B cell (primary cell): ENCODE results near the gene LEPROT. TPM values are rescaled to one million over a fixed set of nuclear protein-coding genes. Genes with fewer than 3 reads are reported as not detected.

ENCODE experiments used
- ATAC-seq: fragments of 200-7000 bp; cut with Tn5 transposase; one replicate; pipeline ENCODE4 v1.10.0; 2021; ENCODE audit warnings: low read depth, mild to moderate bottlenecking, moderate number of reproducible peaks, moderate library complexity
- CTCF ChIA-PET: fragments of 350-600 bp; sonication (Branson Sonifier 250); formaldehyde crosslinking; loops from one replicate; lab custom pipeline; 2021; ENCODE audit warnings: antibody characterized with exemption, inconsistent platforms; lab: Charles Lee
- POLR2A ChIA-PET: fragments of 350-600 bp; sonication (Branson Sonifier 250); formaldehyde crosslinking; loops from one replicate; lab custom pipeline; 2021; ENCODE audit warnings: antibody characterized with exemption; lab: Charles Lee
- DNase-seq: peaks from one replicate; pipeline ENCODE4 v3.0.0; 2013
- H2AFZ ChIP-seq: 2 replicates; pipeline ENCODE4 v1.6.1; 2012; ENCODE audit warnings: mild to moderate bottlenecking, low read depth, low read length; ENCODE audit not compliant: insufficient read depth, poor library complexity, severe bottlenecking
- H3K27ac ChIP-seq, 2 donors: 1 replicate in 1 of 2; 2 replicates in 1 of 2; pipeline ENCODE4 v1.5.1; 2012 to 2013; ENCODE audit warnings: low read length in 2 of 2, mild to moderate bottlenecking in 2 of 2, moderate library complexity in 1 of 2
- H3K27me3 ChIP-seq, 4 experiments: fragments of 200-600 bp in 1 of 4; sonication (generic) in 1 of 4; replicated peaks in 1 of 4; 1 replicate in 2 of 4; 2 replicates in 2 of 4; pipeline versions ENCODE4 v1.6.1 to v1.7.0; 2013 to 2016; ENCODE audit warnings: low read length in 3 of 4, mild to moderate bottlenecking in 2 of 4, mixed read lengths in 1 of 4, moderate library complexity in 1 of 4; ENCODE audit not compliant: insufficient read depth in 4 of 4, control insufficient read depth in 3 of 4; ENCODE audit errors: control extremely low read depth in 1 of 4
- H3K36me3 ChIP-seq, 2 experiments: replicated peaks in 1 of 2; 1 replicate in 1 of 2; 2 replicates in 1 of 2; pipeline versions ENCODE4 v1.6.1 to v1.7.1; 2013; ENCODE audit warnings: low read length in 1 of 2; ENCODE audit not compliant: insufficient read depth in 2 of 2, control insufficient read depth in 1 of 2; ENCODE audit errors: control extremely low read depth in 1 of 2, extremely low read depth in 1 of 2
- H3K4me1 ChIP-seq, 2 donors: fragments of 200-600 bp in 1 of 2; sonication (generic) in 1 of 2; 1 replicate in 1 of 2; 2 replicates in 1 of 2; pipeline versions ENCODE4 v1.5.1 to v1.6.1; 2013 to 2017; ENCODE audit warnings: low read length in 2 of 2; ENCODE audit not compliant: control insufficient read depth in 2 of 2, insufficient read depth in 2 of 2
- H3K4me2 ChIP-seq: replicated peaks from 2 replicates; pipeline ENCODE3; 2012; ENCODE audit warnings: mild to moderate bottlenecking, low read depth, low read length; ENCODE audit not compliant: poor library complexity, severe bottlenecking
- H3K4me3 ChIP-seq, 5 experiments: fragments of 200-600 bp in 1 of 5; sonication (generic) in 1 of 5; 1 replicate in 3 of 5; 2 replicates in 2 of 5; pipeline versions ENCODE4 v1.5.1 to v1.7.0; 2011 to 2016; ENCODE audit warnings: low read length in 4 of 5, mild to moderate bottlenecking in 4 of 5, low read depth in 2 of 5, control low read depth in 1 of 5, moderate library complexity in 1 of 5; ENCODE audit not compliant: insufficient read depth in 1 of 5; ENCODE audit errors: control extremely low read depth in 1 of 5, extremely low read depth in 1 of 5
- H3K79me2 ChIP-seq: fragments of 200-600 bp; sonication (generic); one replicate; pipeline ENCODE4 v1.6.0; 2016; ENCODE audit warnings: low read length; ENCODE audit not compliant: control insufficient read depth, insufficient read depth
- H3K9ac ChIP-seq: fragments of 200-600 bp; sonication (generic); 2 replicates; pipeline ENCODE4 v1.6.1; 2017; ENCODE audit warnings: mild to moderate bottlenecking, low read length, moderate library complexity
- H3K9me3 ChIP-seq, 3 donors: one replicate each; pipeline versions ENCODE4 v1.6.1 to v1.7.1; 2013; ENCODE audit warnings: low read length in 2 of 3; ENCODE audit not compliant: control insufficient read depth in 2 of 3, insufficient read depth in 1 of 3; ENCODE audit errors: control extremely low read depth in 1 of 3
- H4K20me1 ChIP-seq: 2 replicates; pipeline ENCODE4 v1.6.0; 2012; ENCODE audit warnings: mild to moderate bottlenecking, low read length; ENCODE audit not compliant: insufficient read depth, control insufficient read depth, poor library complexity, severe bottlenecking
- H3K27ac Mint-ChIP-seq: one replicate; pipeline ENCODE4 v1.8.0; 2021; ENCODE audit warnings: mixed read lengths
- H3K27me3 Mint-ChIP-seq: one replicate; pipeline ENCODE4 v1.8.0; 2021; ENCODE audit warnings: mixed read lengths
- H3K4me1 Mint-ChIP-seq: one replicate; pipeline ENCODE4 v1.8.0; 2021; ENCODE audit warnings: mixed read lengths
- H3K4me3 Mint-ChIP-seq: one replicate; pipeline ENCODE4 v1.8.0; 2021; ENCODE audit warnings: mixed read lengths
- H3K9me3 Mint-ChIP-seq: one replicate; pipeline ENCODE4 v1.8.0; 2022; ENCODE audit warnings: mixed read lengths; ENCODE audit not compliant: insufficient read depth
- CTCF ChIP-seq: fragments of 200-600 bp; IDR thresholded peaks from one replicate; pipeline ENCODE4 v1.8.0; 2022; ENCODE audit warnings: antibody characterized with exemption, mild to moderate bottlenecking
- EZH2 ChIP-seq: IDR thresholded peaks from 2 replicates; pipeline ENCODE4 v1.6.1; 2012; ENCODE audit warnings: borderline replicate concordance, low read depth, mild to moderate bottlenecking, moderate library complexity, low read length; ENCODE audit not compliant: insufficient read depth, poor library complexity, severe bottlenecking
- WGBS: methylation state at CpG from one replicate; pipeline ENCODE4 v1.1.5; 2013; ENCODE audit warnings: missing lambda C conversion rate; ENCODE audit not compliant: insufficient coverage; 5-methylcytosine and 5-hydroxymethylcytosine counted together
- intact Hi-C: fragments of 100-400 bp; cut with micrococcal nuclease; formaldehyde crosslinking; loops from one replicate; pipeline ENCODE4 v1.10.0; 2022
- polyA plus RNA-seq: library from polyadenylated mRNA; depleted of rRNA; stranded (reverse); fragments of >200 nt; gene quantifications from 2 replicates; pipeline ENCODE4 v1.2.3, GENCODE V29; 2012
- total RNA-seq, 2 donors: library from RNA; stranded (reverse); fragments of 120-200 nt in 1 of 2; gene quantifications; 1 replicate in 1 of 2; 2 replicates in 1 of 2; pipeline versions ENCODE4 v1.2.3 to v1.2.4, GENCODE V29; 2013 to 2022

The LEPROT gene
- total and polyA plus RNA-seq, 2 donors (not counting 1 experiment from before 2014, with no cell fraction given), result 9.7 to 26.5 TPM

- ATAC-seq (no peak), DNase-seq (no peak)
- Histone ChIP-seq H3K79me2 (no peaks in the 10 kb centered on the region), H3K4me2 (no peak overlapping the region), H3K4me1 (no peaks in the 10 kb centered on the region), H3K27me3 (no peaks in the 10 kb centered on the region), H3K4me3 (no peak overlapping the region), H3K27ac (no peak overlapping the region), H2AFZ (no peak overlapping the region), H3K9me3 (peaks cover 0 to 8% (median 0%) of the 10 kb centered on the region in 3 donors), H3K9ac (no peak overlapping the region), H3K36me3 (no peaks in the 10 kb centered on the region), H4K20me1 (no peaks in the 10 kb centered on the region)
- intact Hi-C loops, result no loop called here
- Mint-ChIP-seq H3K9me3 (no peaks in the 10 kb centered on the region), H3K27me3 (no peaks in the 10 kb centered on the region), H3K4me1 (no peaks in the 10 kb centered on the region), H3K27ac (no peak overlapping the region), H3K4me3 (no peak overlapping the region)
- WGBS, result 80% methylated on average over 1 of the region's 2 CpGs
- ChIA-PET CTCF (no interaction called here), POLR2A (no interaction called here)
- TF ChIP-seq EZH2 (no peak), CTCF (no peak)
These were observed 50.9 kb downstream of the LEPROT start for GRCh38 chr1:65471213-65471833.

GRCh38 chr1:65471861-65472332 lies 51.4 kb downstream of the LEPROT start:
- intact Hi-C loops, result no loop called here
- Histone ChIP-seq H3K4me2 (no peak overlapping the region), H3K27ac (no peak overlapping the region), H3K4me3 (no peak overlapping the region), H4K20me1 (no peaks in the 10 kb centered on the region), H3K9me3 (peaks cover 0 to 8% (median 0%) of the 10 kb centered on the region in 3 donors), H3K9ac (no peak overlapping the region), H3K27me3 (no peaks in the 10 kb centered on the region), H3K4me1 (no peaks in the 10 kb centered on the region), H2AFZ (no peak overlapping the region), H3K36me3 (no peaks in the 10 kb centered on the region), H3K79me2 (no peaks in the 10 kb centered on the region)
- ATAC-seq (no peak), DNase-seq (no peak)
- Mint-ChIP-seq H3K27ac (no peak overlapping the region), H3K27me3 (no peaks in the 10 kb centered on the region), H3K9me3 (no peaks in the 10 kb centered on the region), H3K4me3 (no peak overlapping the region), H3K4me1 (no peaks in the 10 kb centered on the region)
- no peak for TF ChIP-seq CTCF
- TF ChIP-seq EZH2, result no peak
- CTCF ChIA-PET, result no interaction called here
- POLR2A ChIA-PET, result no interaction called here
- no CpG with 5 or more reads among the region's 4 CpGs for WGBS
